GM23338 (cell line): ENCODE results near the gene DDX23. TPM values are rescaled to one million over a fixed set of nuclear protein-coding genes. Genes with fewer than 3 reads are reported as not detected.

Experiments
- ATAC-seq: fragments of 200-7000 bp; cut with Tn5 transposase; 3 replicates; pipeline ENCODE4 v1.9.1; 2020
- DNase-seq: peaks from one replicate; pipeline ENCODE4 v3.0.0-alpha.2; 2015; ENCODE audit warnings: low spot score
- H2AFZ ChIP-seq: fragments of 200-600 bp; sonication (generic); 2 replicates; pipeline ENCODE4 v1.8.0; 2016; ENCODE audit warnings: antibody characterized with exemption, mild to moderate bottlenecking, moderate library complexity
- H3F3A ChIP-seq: fragments of 200-600 bp; sonication (generic); replicated peaks from 2 replicates; pipeline ENCODE4 v1.8.0; 2017; ENCODE audit warnings: antibody characterized with exemption, mixed run types, low read depth
- H3K27ac ChIP-seq: fragments of 200-600 bp; sonication (generic); 2 replicates; pipeline ENCODE4 v1.6.1; 2016; ENCODE audit warnings: low read depth
- H3K27me3 ChIP-seq: fragments of 200-600 bp; sonication (generic); 2 replicates; pipeline ENCODE4 v1.8.0; 2016; ENCODE audit warnings: mild to moderate bottlenecking, mixed run types, moderate library complexity; ENCODE audit not compliant: insufficient read depth
- H3K36me3 ChIP-seq: fragments of 200-600 bp; sonication (generic); 2 replicates; pipeline ENCODE4 v1.8.0; 2016; ENCODE audit warnings: mild to moderate bottlenecking; ENCODE audit not compliant: insufficient read depth
- H3K4me1 ChIP-seq: fragments of 200-600 bp; sonication (generic); 2 replicates; pipeline ENCODE4 v1.8.0; 2016; ENCODE audit warnings: mild to moderate bottlenecking, moderate library complexity; ENCODE audit not compliant: insufficient read depth
- H3K4me2 ChIP-seq: fragments of 200-600 bp; sonication (generic); 2 replicates; pipeline ENCODE4 v1.7.1; 2017; ENCODE audit warnings: mixed run types
- H3K4me3 ChIP-seq: fragments of 200-600 bp; sonication (generic); 2 replicates; pipeline ENCODE4 v1.6.1; 2016; ENCODE audit warnings: mixed run types
- H3K79me2 ChIP-seq: fragments of 200-600 bp; sonication (generic); replicated peaks from 2 replicates; pipeline ENCODE4 v1.8.0; 2017; ENCODE audit warnings: mild to moderate bottlenecking; ENCODE audit not compliant: insufficient read depth
- H3K9me2 ChIP-seq: fragments of 200-600 bp; sonication (generic); 2 replicates; pipeline ENCODE4 v1.8.0; 2017; ENCODE audit not compliant: insufficient read depth
- H4K20me1 ChIP-seq: fragments of 200-600 bp; sonication (generic); replicated peaks from 2 replicates; pipeline ENCODE4 v1.8.0; 2017; ENCODE audit warnings: mild to moderate bottlenecking; ENCODE audit not compliant: insufficient read depth
- H3K27ac Mint-ChIP-seq: 2 replicates; pipeline ENCODE4 v1.8.0; 2020; ENCODE audit warnings: inconsistent platforms, mild to moderate bottlenecking, moderate library complexity, mixed read lengths
- H3K27me3 Mint-ChIP-seq: 3 replicates; pipeline ENCODE4 v1.8.0; 2022; ENCODE audit warnings: low read depth, mild to moderate bottlenecking, moderate library complexity, mixed read lengths, inconsistent platforms; ENCODE audit not compliant: insufficient read depth, poor library complexity
- H3K36me3 Mint-ChIP-seq: 3 replicates; pipeline ENCODE4 v1.8.0; 2021; ENCODE audit warnings: low read depth, mild to moderate bottlenecking, inconsistent platforms, moderate library complexity, mixed read lengths
- H3K4me1 Mint-ChIP-seq: 3 replicates; pipeline ENCODE4 v1.8.0; 2020; ENCODE audit warnings: mild to moderate bottlenecking, inconsistent platforms, mixed read lengths
- H3K4me3 Mint-ChIP-seq: 3 replicates; pipeline ENCODE4 v1.8.0; 2021; ENCODE audit warnings: moderate library complexity, mild to moderate bottlenecking, inconsistent platforms, mixed read lengths
- H3K9me3 Mint-ChIP-seq: 3 replicates; pipeline ENCODE4 v1.8.0; 2020; ENCODE audit warnings: moderate library complexity, mild to moderate bottlenecking, inconsistent platforms, mixed read lengths
- CREB1 ChIP-seq: fragments of 250-450 bp; sonication (Bioruptor Pico); IDR thresholded peaks from 2 replicates; pipeline ENCODE4 v1.5.0; 2020; ENCODE audit warnings: low read depth, mild to moderate bottlenecking, moderate library complexity
- EZH2 ChIP-seq: fragments of 200-600 bp; sonication (generic); IDR thresholded peaks from one replicate; pipeline ENCODE4 v1.8.0; 2017; ENCODE audit warnings: antibody characterized with exemption, mild to moderate bottlenecking, low read depth; ENCODE audit not compliant: unreplicated experiment
- EZH2phosphoT487 ChIP-seq: fragments of 200-600 bp; sonication (generic); IDR thresholded peaks from one replicate; pipeline ENCODE4 v1.8.1; 2018; ENCODE audit warnings: antibody characterized with exemption; ENCODE audit not compliant: unreplicated experiment
- JUNB ChIP-seq: IDR thresholded peaks from one replicate; pipeline ENCODE4 v1.6.1; 2016; ENCODE audit warnings: antibody characterized with exemption; ENCODE audit not compliant: unreplicated experiment
- POLR2AphosphoS5 ChIP-seq: IDR thresholded peaks from 2 replicates; pipeline ENCODE4 v1.6.1; 2016; ENCODE audit warnings: antibody characterized with exemption, low read depth
- STAT1 ChIP-seq: IDR thresholded peaks from one replicate; pipeline ENCODE4 v1.6.1; 2016; ENCODE audit warnings: antibody characterized with exemption; ENCODE audit not compliant: unreplicated experiment
- ZNF114 ChIP-seq: fragments of 250-450 bp; sonication (Bioruptor Pico); IDR thresholded peaks from 2 replicates; pipeline ENCODE4 v1.5.0; 2020; ENCODE audit warnings: mild to moderate bottlenecking, moderate library complexity
- ZNF331 ChIP-seq: fragments of 250-450 bp; sonication (Bioruptor Pico); IDR thresholded peaks from 2 replicates; pipeline ENCODE4 v1.5.0; 2020; ENCODE audit warnings: low read depth, mild to moderate bottlenecking, moderate library complexity
- polyA plus RNA-seq: library from polyadenylated mRNA; unstranded; fragments of >200 nt; fragmentation: Nextera tagmentation; extraction: Ambion mirVana; gene quantifications from 2 replicates; pipeline ENCODE4 v1.2.1, GENCODE V29; 2016
- total RNA-seq: library from RNA; depleted of rRNA; stranded (reverse); fragments of >200 nt; shearing (Covaris generic); gene quantifications from 2 replicates; pipeline ENCODE4 v1.2.3, GENCODE V29; 2014
- TF ChIP-seq, protein P1 (sequence below), 2 experiments: fragments of 200-600 bp in 1 of 2; sonication (generic) in 1 of 2; conservative IDR thresholded peaks; 2 replicates each; pipeline versions ENCODE4 v1.5.1 to v1.6.1; 2016 to 2017; ENCODE audit warnings: antibody characterized with exemption in 2 of 2, low read depth in 2 of 2, mild to moderate bottlenecking in 2 of 2, moderate library complexity in 1 of 2
- TF ChIP-seq, protein P2 (sequence below): fragments of 250-450 bp; sonication (Bioruptor Pico); IDR thresholded peaks from 2 replicates; pipeline ENCODE4 v1.5.0; 2020; ENCODE audit warnings: mild to moderate bottlenecking, moderate library complexity

DDX23 gene
- total and polyA plus RNA-seq, 2 experiments from 2014 or later = 31.7 to 78.5 TPM

DNA sequence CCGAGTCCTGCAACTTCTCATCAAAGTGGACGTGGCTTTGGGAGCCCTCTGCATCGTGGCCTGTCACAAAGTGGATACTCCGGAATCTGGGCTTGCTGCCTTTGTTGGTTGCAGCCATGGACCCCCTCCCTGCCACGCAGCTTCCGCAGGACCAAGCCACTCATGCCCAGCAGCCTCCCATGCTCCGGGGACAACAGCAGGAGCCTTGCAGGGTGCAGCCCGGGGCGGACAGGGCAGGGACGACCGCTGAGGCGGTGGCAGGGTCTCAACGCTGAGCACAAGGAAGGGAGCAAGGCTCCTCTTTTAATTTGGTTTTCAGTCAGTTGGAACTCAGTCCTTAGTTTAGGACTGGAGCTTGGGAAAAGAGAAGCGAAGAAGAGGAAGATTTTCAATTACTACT, 51.0 kb downstream of the DDX23 start:
- peaks cover 11% of the 10 kb centered on the region for H3K27me3 Mint-ChIP-seq
- H3K9me3 Mint-ChIP-seq = no peaks in the 10 kb centered on the region
- Histone ChIP-seq H3K4me2 (no peak overlapping the region), H3K79me2 (no peaks in the 10 kb centered on the region), H3K9me2 (no peaks in the 10 kb centered on the region), H3K27me3 (no peaks in the 10 kb centered on the region), H3K4me3 (no peak overlapping the region), H3K27ac (no peak overlapping the region), H3F3A (no peaks in the 10 kb centered on the region), H2AFZ (no peak overlapping the region), H4K20me1 (no peaks in the 10 kb centered on the region), H3K36me3 (no peaks in the 10 kb centered on the region), H3K4me1 (no peaks in the 10 kb centered on the region)
- H3K36me3 Mint-ChIP-seq = no peaks in the 10 kb centered on the region
- peaks cover 5% of the 10 kb centered on the region; the same call in 2 of the 3 replicates for H3K4me1 Mint-ChIP-seq
- H3K27ac Mint-ChIP-seq = no peak overlapping the region
- TF ChIP-seq ZNF331 (CRISPR knock-in tag) (no peak), POLR2AphosphoS5 (no peak), JUNB (no peak), EZH2phosphoT487 (no peak), STAT1 (no peak)
- TF ChIP-seq, protein P1, sequence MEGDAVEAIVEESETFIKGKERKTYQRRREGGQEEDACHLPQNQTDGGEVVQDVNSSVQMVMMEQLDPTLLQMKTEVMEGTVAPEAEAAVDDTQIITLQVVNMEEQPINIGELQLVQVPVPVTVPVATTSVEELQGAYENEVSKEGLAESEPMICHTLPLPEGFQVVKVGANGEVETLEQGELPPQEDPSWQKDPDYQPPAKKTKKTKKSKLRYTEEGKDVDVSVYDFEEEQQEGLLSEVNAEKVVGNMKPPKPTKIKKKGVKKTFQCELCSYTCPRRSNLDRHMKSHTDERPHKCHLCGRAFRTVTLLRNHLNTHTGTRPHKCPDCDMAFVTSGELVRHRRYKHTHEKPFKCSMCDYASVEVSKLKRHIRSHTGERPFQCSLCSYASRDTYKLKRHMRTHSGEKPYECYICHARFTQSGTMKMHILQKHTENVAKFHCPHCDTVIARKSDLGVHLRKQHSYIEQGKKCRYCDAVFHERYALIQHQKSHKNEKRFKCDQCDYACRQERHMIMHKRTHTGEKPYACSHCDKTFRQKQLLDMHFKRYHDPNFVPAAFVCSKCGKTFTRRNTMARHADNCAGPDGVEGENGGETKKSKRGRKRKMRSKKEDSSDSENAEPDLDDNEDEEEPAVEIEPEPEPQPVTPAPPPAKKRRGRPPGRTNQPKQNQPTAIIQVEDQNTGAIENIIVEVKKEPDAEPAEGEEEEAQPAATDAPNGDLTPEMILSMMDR (conservative IDR thresholded peaks at IDR 0.05; ENCODE audit: low read depth in 2 of 2) = no peak
- no peak overlapping the region for H3K4me3 Mint-ChIP-seq
- ATAC-seq = no peak
- DNase-seq = no peak

DNA sequence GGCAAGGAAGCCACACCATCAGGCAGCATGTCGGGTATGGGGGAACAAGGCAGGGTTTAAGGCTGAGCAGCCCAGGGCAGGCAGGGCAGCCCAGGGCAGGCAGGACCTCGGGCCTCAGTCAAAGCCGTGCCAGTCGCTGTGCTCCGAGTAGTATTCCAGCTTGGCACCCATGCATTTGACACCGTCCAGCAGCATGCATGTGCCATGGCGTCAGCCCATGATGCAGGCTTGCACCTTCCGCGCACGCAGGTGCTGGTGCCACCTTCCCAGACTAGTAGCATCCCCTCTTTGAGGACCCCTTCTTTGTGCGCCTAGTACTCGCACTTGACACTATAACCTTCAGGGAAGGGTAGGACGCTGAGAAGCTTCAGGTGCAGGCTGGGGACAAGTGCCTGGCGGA, 51.5 kb downstream of the DDX23 start:
- peaks cover 8% of the 10 kb centered on the region for H3K4me1 Mint-ChIP-seq
- no peak overlapping the region for H3K27ac Mint-ChIP-seq
- ATAC-seq = no peak
- no peaks in the 10 kb centered on the region for H3K36me3 ChIP-seq
- no peaks in the 10 kb centered on the region for H3K4me1 ChIP-seq
- no peaks in the 10 kb centered on the region for H3K27me3 ChIP-seq
- H3K9me3 Mint-ChIP-seq = no peaks in the 10 kb centered on the region
- H3K4me3 Mint-ChIP-seq = no peak overlapping the region
- H3K4me3 ChIP-seq = no peak overlapping the region
- no peak overlapping the region for H3K27ac ChIP-seq
- H3K79me2 ChIP-seq = no peaks in the 10 kb centered on the region
- no peaks in the 10 kb centered on the region for H4K20me1 ChIP-seq
- H3F3A ChIP-seq = no peaks in the 10 kb centered on the region
- TF ChIP-seq POLR2AphosphoS5 = no peak
- DNase-seq = no peak
- H2AFZ ChIP-seq = no peak overlapping the region
- no peaks in the 10 kb centered on the region for H3K9me2 ChIP-seq
- no peak overlapping the region for H3K4me2 ChIP-seq
- no peaks in the 10 kb centered on the region for H3K36me3 Mint-ChIP-seq
- peaks cover 8% of the 10 kb centered on the region for H3K27me3 Mint-ChIP-seq

DNA sequence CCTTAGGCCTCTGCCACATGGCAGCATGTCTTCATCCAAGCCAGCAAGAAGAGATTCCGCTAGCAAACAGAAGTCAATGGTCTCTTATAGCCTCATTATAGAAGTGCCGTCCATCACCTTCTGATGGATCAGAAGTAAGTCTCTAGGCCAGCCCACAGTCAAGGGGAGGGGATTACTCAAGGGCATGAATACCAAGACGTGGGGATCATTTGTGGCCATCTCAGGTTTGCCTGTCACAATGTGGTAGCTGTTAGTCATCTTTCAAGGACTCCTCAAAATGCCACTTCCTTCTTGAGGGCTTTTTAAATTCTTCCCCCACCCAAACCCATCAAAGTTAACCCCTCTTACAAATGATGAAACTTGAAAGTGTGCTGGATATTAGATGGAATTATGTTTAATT, 55.0 kb downstream of the DDX23 start:
- Histone ChIP-seq H2AFZ (peak overlapping the region; percentile 23; the same call in 1 of the 2 replicates), H3K4me2 (no peak overlapping the region), H3K9me2 (no peaks in the 10 kb centered on the region), H4K20me1 (no peaks in the 10 kb centered on the region), H3K27ac (no peak overlapping the region), H3K27me3 (no peaks in the 10 kb centered on the region), H3K79me2 (no peaks in the 10 kb centered on the region), H3K4me3 (no peak overlapping the region), H3F3A (no peaks in the 10 kb centered on the region), H3K4me1 (peaks cover 4% of the 10 kb centered on the region), H3K36me3 (no peaks in the 10 kb centered on the region)
- DNase-seq = no peak
- H3K4me1 Mint-ChIP-seq = peaks cover 11% of the 10 kb centered on the region
- no peaks in the 10 kb centered on the region for H3K36me3 Mint-ChIP-seq
- peaks cover 3% of the 10 kb centered on the region for H3K27me3 Mint-ChIP-seq
- no peak overlapping the region for H3K4me3 Mint-ChIP-seq
- H3K9me3 Mint-ChIP-seq = no peaks in the 10 kb centered on the region
- no peak overlapping the region for H3K27ac Mint-ChIP-seq
- no peak for ATAC-seq
- TF ChIP-seq ZNF114 (CRISPR knock-in tag) (no peak), CREB1 (CRISPR knock-in tag) (no peak), EZH2 (no peak), JUNB (no peak), ZNF331 (CRISPR knock-in tag) (no peak), EZH2phosphoT487 (no peak)
- TF ChIP-seq, protein P2, sequence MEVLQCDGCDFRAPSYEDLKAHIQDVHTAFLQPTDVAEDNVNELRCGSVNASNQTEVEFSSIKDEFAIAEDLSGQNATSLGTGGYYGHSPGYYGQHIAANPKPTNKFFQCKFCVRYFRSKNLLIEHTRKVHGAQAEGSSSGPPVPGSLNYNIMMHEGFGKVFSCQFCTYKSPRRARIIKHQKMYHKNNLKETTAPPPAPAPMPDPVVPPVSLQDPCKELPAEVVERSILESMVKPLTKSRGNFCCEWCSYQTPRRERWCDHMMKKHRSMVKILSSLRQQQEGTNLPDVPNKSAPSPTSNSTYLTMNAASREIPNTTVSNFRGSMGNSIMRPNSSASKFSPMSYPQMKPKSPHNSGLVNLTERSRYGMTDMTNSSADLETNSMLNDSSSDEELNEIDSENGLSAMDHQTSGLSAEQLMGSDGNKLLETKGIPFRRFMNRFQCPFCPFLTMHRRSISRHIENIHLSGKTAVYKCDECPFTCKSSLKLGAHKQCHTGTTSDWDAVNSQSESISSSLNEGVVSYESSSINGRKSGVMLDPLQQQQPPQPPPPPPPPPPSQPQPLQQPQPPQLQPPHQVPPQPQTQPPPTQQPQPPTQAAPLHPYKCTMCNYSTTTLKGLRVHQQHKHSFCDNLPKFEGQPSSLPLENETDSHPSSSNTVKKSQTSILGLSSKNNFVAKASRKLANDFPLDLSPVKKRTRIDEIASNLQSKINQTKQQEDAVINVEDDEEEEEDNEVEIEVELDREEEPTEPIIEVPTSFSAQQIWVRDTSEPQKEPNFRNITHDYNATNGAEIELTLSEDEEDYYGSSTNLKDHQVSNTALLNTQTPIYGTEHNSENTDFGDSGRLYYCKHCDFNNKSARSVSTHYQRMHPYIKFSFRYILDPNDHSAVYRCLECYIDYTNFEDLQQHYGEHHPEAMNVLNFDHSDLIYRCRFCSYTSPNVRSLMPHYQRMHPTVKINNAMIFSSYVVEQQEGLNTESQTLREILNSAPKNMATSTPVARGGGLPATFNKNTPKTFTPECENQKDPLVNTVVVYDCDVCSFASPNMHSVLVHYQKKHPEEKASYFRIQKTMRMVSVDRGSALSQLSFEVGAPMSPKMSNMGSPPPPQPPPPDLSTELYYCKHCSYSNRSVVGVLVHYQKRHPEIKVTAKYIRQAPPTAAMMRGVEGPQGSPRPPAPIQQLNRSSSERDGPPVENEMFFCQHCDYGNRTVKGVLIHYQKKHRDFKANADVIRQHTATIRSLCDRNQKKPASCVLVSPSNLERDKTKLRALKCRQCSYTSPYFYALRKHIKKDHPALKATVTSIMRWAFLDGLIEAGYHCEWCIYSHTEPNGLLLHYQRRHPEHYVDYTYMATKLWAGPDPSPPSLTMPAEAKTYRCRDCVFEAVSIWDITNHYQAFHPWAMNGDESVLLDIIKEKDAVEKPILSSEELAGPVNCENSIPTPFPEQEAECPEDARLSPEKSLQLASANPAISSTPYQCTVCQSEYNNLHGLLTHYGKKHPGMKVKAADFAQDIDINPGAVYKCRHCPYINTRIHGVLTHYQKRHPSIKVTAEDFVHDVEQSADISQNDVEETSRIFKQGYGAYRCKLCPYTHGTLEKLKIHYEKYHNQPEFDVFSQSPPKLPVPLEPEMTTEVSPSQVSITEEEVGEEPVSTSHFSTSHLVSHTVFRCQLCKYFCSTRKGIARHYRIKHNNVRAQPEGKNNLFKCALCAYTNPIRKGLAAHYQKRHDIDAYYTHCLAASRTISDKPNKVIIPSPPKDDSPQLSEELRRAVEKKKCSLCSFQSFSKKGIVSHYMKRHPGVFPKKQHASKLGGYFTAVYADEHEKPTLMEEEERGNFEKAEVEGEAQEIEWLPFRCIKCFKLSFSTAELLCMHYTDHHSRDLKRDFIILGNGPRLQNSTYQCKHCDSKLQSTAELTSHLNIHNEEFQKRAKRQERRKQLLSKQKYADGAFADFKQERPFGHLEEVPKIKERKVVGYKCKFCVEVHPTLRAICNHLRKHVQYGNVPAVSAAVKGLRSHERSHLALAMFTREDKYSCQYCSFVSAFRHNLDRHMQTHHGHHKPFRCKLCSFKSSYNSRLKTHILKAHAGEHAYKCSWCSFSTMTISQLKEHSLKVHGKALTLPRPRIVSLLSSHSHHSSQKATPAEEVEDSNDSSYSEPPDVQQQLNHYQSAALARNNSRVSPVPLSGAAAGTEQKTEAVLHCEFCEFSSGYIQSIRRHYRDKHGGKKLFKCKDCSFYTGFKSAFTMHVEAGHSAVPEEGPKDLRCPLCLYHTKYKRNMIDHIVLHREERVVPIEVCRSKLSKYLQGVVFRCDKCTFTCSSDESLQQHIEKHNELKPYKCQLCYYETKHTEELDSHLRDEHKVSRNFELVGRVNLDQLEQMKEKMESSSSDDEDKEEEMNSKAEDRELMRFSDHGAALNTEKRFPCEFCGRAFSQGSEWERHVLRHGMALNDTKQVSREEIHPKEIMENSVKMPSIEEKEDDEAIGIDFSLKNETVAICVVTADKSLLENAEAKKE = no peak
